GM19395 (cell line): ENCODE data around the gene AGBL1.

Experiments
- ATAC-seq: cut with Tn5 transposase; IDR thresholded peaks from one replicate; pipeline ENCODE4 v1.9.1; 2021; ENCODE audit warnings: mild to moderate bottlenecking, moderate library complexity; ENCODE audit not compliant: unreplicated experiment

AGBL1 gene

GRCh38 chr15:86079508-86080266 lies at the start of gene AGBL1:
Gene AGBL1, plus strand, starts transcription at chr15:86079871.
- no peak for ATAC-seq

- ATAC-seq: no peak
These were observed 44.8 kb upstream of the AGBL1 start for GRCh38 chr15:86034904-86035303.

- ATAC-seq: no peak
These were observed 43.4 kb upstream of the AGBL1 start for GRCh38 chr15:86036243-86036642.

GRCh38 chr15:86038491-86038890 lies 41.2 kb upstream of the AGBL1 start:
- ATAC-seq: no peak

- no peak for ATAC-seq
These were observed 39.2 kb upstream of the AGBL1 start for GRCh38 chr15:86040356-86041033.

GRCh38 chr15:86041399-86041798 lies 38.3 kb upstream of the AGBL1 start:
- ATAC-seq: no peak

- no peak for ATAC-seq
These were observed 37.4 kb upstream of the AGBL1 start for GRCh38 chr15:86042226-86042625.

GRCh38 chr15:86044981-86045380 lies 34.7 kb upstream of the AGBL1 start:
- ATAC-seq: no peak

- no peak for ATAC-seq
These were observed 25.3 kb upstream of the AGBL1 start for GRCh38 chr15:86054338-86054737.

- no peak for ATAC-seq
These were observed 24.0 kb upstream of the AGBL1 start for GRCh38 chr15:86055688-86056087.

- no peak for ATAC-seq
These were observed 19.8 kb upstream of the AGBL1 start for GRCh38 chr15:86059851-86060250.

GRCh38 chr15:86060674-86061073 lies 19.0 kb upstream of the AGBL1 start:
- no peak for ATAC-seq

- ATAC-seq: no peak
These were observed 18.1 kb upstream of the AGBL1 start for GRCh38 chr15:86061581-86061980.

GRCh38 chr15:86062646-86063243 lies 16.9 kb upstream of the AGBL1 start:
- no peak for ATAC-seq

- no peak for ATAC-seq
These were observed 16.1 kb upstream of the AGBL1 start for GRCh38 chr15:86063356-86064095.

GRCh38 chr15:86064326-86064725 lies 15.3 kb upstream of the AGBL1 start:
- ATAC-seq: no peak

GRCh38 chr15:86066174-86066834 lies 13.4 kb upstream of the AGBL1 start:
- ATAC-seq: no peak

- ATAC-seq: no peak
These were observed 6.4 kb upstream of the AGBL1 start for GRCh38 chr15:86073281-86073680.

GRCh38 chr15:86076468-86076867 lies 3.2 kb upstream of the AGBL1 start:
- ATAC-seq: no peak

GRCh38 chr15:86077070-86077469 lies 2.6 kb upstream of the AGBL1 start:
- ATAC-seq: no peak

- no peak for ATAC-seq
These were observed 631 bp downstream of the AGBL1 start for GRCh38 chr15:86080302-86080701.
